Activated T-helper 9 cell treated with anti-CD3 and anti-CD28 coated beads, Interleukin-2, amount 50 U/mL, for 16 hours (primary cell): ENCODE measurements around the gene ATP8B1.
"Not testable (repeated sequence)": the region's sequence is repeated elsewhere in the genome, so short reads cannot be mapped to it uniquely, and the experiment has no call there.

Source experiments
- DNase-seq: peaks from one replicate; pipeline ENCODE4 v3.0.0-alpha.2; 2020; ENCODE audit warnings: low read depth

ATP8B1 gene

GRCh38 chr18:57719211-57719935 lies 83.7 kb downstream of the ATP8B1 start:
- not testable (repeated sequence) for DNase-seq

- no peak for DNase-seq
Observed at GRCh38 chr18:57716549-57716948, 86.6 kb downstream of the ATP8B1 start.

- DNase-seq: no peak
Observed at GRCh38 chr18:57715671-57716070, 87.4 kb downstream of the ATP8B1 start.

- DNase-seq: no peak
Observed at GRCh38 chr18:57715073-57715472, 88.0 kb downstream of the ATP8B1 start.

- DNase-seq: no peak
Observed at GRCh38 chr18:57710226-57710625, 92.9 kb downstream of the ATP8B1 start.

- no peak for DNase-seq
Observed at GRCh38 chr18:57709335-57709734, 93.8 kb downstream of the ATP8B1 start.

- no peak for DNase-seq
Observed at GRCh38 chr18:57708288-57708687, 94.8 kb downstream of the ATP8B1 start.

GRCh38 chr18:57705832-57706595 lies 97.1 kb downstream of the ATP8B1 start:
- DNase-seq: no peak

GRCh38 chr18:57705011-57705410 lies 98.1 kb downstream of the ATP8B1 start:
- DNase-seq: no peak

GRCh38 chr18:57698571-57699276 lies 104.4 kb downstream of the ATP8B1 start:
- no peak for DNase-seq

GRCh38 chr18:57697426-57697825 lies 105.7 kb downstream of the ATP8B1 start:
- DNase-seq: no peak

GRCh38 chr18:57696271-57696670 lies 106.8 kb downstream of the ATP8B1 start:
- no peak for DNase-seq

- DNase-seq: no peak
Observed at GRCh38 chr18:57691363-57691762, 111.8 kb downstream of the ATP8B1 start.

GRCh38 chr18:57687970-57688369 lies 115.1 kb downstream of the ATP8B1 start:
- DNase-seq: no peak

GRCh38 chr18:57683470-57683869 lies 119.6 kb downstream of the ATP8B1 start:
- no peak for DNase-seq

GRCh38 chr18:57677262-57678211 lies 125.6 kb downstream of the ATP8B1 start:
- DNase-seq: no peak

GRCh38 chr18:57674891-57675290 lies 128.2 kb downstream of the ATP8B1 start:
- DNase-seq: no peak

GRCh38 chr18:57670046-57670445 lies 133.1 kb downstream of the ATP8B1 start:
- no peak for DNase-seq

- no peak for DNase-seq
Observed at GRCh38 chr18:57668021-57668420, 135.1 kb downstream of the ATP8B1 start.

- no peak for DNase-seq
Observed at GRCh38 chr18:57666818-57667497, 136.2 kb downstream of the ATP8B1 start.

- DNase-seq: no peak
Observed at GRCh38 chr18:57664568-57665165, 138.4 kb downstream of the ATP8B1 start.
